NCI-H82 treated with DMSO at 0.1 percent for 48 hours (cell line): ENCODE measurements around the gene ELF2.
"Not testable (repeated sequence)": the region's sequence is repeated elsewhere in the genome, so short reads cannot be mapped to it uniquely, and the experiment has no call there.

Source experiments
- DNase-seq: peaks from one replicate; lab custom pipeline; 2025; ENCODE audit not compliant: unreplicated experiment; lab: John Stamatoyannopoulos, UW

ELF2 gene

DNA sequence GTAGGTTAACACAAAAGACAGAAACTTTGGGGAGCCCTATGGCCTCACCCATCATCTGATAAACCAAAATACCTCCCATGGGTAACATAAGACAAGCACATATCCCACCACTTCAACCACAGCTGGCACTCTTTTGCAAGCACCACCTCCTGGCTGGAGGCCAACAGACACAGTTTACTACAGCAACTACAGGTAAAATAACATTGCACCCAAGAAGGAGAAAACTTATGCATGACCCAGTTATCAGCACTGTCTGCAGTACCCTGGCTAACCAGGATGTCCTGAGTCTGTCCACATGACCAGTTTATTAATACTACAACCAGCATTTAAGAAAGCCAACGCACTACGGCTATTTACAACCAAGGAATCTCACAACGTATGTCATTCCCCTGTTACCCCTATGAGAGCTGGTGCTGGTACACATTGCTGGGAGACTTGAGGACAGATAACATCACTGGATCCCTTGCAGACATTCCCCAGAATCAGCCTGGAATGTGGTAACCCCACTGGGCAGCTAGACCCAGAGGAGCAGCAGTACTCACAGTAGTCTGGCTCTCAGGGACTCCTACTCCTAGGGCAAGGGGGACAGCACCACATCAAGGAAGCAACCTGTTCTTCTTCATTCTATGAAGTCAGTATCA, 32.0 kb downstream of the ELF2 start:
- DNase-seq = no peak

DNA sequence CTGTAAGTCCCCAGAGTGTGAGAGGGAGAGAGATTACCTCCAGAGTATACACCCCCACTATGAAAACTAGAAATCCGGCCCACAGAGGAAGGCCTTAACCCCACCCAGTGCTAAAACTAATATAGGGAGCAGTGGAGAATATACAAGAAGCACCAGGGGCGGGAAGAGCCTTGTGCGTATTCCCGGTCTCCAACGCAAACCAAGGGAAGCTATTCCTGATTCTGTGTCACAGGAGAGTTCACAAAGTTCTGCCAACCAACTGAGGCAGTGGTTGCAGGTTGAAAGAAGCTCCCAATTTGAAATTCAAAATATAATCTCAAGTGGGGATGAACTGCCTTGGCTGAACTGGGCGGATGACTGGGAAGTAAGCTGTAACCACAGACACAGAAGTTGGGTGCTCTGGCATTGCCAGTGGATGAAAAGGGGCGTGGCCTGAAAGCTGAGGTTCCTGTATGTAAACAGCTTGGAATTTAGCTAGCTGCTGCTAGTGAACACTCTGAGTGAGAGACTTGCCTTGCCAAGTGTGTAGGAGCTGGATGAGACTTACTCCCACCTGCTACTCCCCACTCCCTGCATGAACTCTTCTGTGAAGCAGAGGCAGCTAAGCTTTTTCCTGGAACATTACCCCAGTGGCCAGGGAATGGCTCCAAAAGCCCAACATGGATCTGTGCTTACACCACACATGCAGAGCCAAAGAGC, 32.7 kb downstream of the ELF2 start:
- DNase-seq = no peak

DNA sequence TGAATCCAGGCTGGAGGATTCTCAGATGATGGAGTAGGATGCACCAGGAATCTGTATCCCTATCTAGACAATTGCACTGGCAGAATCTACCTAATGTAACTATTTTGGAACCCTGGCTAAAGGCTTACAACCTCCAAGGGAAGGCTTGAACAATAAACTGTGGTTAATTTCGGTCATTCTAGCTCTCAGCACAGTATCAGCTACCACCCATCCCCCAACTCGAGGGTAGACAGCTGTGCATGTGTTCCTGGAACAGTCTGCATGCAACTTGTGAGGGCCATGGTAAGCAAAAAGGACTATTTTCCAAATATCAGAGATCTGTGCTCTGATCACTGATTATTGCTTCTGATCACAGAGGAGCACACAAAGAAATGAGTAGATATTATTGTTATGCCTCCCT, 34.0 kb downstream of the ELF2 start:
- DNase-seq = no peak

DNA sequence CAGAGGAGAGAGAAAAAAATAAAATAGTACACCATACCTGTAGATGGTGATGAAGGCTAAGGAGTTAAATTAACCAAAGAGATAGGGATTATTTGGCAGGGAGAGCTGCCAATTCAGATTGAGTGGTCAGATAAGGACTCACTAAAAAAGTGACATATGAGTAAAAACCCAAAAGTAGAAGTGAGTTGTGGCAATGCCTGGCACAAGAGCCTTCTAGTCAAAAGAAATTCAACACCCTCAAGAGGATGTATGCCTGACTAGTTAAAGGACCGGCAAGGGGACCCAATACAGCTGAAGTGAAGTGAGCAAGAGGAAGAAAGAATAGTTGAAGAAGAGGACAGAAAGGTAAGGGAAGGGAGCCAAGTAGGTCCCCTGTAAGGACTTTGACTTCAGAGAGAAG, 34.9 kb downstream of the ELF2 start:
- DNase-seq = no peak

DNA sequence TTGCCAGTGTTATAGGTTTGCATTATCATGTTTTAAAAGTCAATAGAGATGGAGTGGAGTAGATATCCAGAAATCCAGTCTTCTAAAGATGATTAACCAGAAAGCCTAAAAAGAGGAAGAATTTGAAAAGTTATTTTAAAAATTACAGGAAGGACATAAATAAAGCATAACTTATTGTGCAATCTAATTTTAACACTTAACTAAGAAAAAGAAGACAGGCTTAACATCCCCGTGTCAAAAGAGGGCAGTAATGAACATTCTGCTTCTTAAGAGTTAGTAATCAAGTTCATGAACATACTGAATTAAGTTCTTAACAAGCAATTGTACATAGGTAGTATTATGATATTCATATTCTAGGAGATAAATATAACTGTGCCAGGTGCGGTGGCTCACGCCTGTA, 39.3 kb downstream of the ELF2 start:
- DNase-seq = no peak

DNA sequence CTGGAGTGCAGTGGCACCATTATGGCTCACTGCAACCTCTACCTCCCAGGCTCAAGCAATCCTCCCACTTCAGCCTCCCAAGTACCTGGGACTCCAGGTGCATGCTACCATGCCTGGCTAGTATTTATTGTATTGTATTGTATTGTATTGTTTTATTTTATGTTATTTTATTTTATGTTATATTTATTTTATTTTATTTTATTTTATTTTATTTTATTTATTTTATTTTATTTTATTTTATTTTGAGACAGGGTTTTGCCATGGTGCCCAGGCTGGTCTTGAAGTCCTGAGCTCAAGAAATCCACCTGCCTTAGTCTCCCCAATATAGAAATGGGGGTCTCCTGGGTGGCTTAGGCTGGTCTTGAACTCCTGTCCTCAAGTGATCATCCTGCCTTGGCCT, 42.6 kb downstream of the ELF2 start:
- no peak for DNase-seq

DNA sequence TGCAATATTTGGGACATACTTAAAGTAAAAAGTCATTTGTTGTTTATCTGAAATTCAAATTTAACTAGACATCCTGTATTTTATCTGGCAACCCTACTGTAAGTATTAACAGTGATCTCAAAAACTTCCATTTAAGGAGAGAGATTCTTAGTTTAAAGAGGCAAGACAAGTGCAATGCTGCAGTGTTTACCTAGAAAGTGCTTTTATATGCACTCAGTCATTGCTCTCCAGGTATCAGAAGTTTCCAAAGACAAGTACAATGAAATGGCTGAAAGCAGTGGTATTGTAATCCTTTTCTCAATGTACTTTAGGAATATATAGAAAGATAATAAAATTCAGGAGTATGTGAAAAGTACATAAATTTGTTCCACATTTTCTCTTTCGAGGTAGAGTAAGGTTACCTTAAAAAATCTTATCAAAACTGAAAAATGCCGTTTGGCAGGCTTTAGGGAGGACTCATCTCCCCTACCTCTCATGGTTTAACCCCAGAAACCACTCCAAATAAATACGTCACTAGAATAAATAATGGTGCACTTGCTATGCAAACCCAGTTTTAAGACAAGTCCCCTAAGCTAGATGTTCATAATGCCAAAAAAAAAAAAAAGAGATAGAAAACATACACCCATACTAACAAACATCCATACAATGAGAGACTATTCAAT, 45.7 kb downstream of the ELF2 start:
- DNase-seq = no peak

DNA sequence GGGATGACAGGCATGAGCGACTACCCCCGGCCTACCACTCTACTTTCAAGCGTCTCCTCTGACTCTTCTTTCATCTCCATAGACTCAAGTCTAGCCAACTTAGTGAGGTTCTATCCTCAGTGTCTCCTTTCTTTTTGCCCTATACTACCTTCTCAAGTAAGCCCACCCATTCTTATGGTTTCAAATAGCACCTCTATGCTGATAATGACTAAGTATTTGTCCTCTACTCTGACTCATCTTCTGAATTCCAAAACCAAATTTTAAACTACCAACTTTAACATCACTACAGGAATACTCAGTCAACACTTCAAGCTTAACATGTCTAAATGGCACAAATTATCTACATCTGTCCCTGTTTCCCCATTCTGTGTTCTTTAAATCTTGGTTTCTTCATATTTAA, 47.8 kb downstream of the ELF2 start:
- DNase-seq = no peak

DNA sequence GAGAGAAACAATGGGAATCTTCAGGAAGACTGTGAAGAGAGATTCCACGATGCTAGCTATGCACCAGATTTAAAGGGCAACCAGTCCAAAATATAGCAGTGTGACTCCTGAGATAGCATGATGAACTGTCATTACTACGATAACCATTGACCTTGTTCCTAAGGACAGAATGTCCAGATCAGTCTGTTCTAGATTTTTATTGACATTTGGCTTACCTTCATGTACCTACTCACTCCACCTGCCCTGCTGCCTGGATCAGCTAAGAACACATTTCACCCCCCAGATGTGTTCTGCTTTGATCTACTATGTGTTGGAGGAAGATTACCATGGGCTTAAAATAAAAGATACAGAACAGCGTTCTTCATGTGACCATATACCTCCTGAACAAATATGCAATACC, 50.1 kb downstream of the ELF2 start:
- no peak for DNase-seq

DNA sequence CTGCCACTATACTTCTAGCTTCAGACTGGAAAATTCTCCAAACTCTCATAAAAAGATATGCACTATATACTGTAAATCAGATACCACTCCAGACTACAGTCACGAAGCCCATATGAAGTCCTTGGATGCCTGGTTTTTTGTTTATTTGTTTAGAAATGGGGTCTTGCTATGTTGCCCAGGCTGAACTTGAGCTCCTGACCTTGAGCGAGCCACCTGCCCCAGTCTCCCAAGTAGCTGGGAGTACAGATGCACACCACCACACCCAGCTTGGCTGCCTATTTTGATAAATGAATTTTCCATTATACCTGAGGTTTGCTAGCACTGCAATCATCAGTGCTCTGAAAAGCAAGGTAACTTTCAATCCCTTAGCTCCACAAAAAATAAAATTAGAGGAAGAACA, 53.1 kb downstream of the ELF2 start:
- DNase-seq = no peak

DNA sequence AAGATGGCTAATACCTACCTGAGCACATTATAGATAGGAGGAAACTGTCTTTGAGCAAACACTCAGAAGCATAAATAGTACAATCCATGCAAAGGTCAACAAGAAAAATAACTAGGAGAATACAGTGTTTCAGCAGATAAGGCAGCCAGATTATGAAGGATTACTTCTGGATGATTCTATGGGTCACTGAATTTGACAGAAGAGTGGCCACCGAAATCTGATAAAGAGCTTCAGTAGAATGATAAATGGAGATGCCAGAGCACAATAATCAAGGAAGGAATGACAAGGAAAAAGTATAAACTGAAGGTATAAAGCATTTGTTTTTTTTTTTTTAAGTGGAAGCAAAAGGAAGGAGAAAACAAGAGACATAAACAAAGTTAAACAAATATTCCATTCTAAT, 58.7 kb downstream of the ELF2 start:
- DNase-seq = no peak

DNA sequence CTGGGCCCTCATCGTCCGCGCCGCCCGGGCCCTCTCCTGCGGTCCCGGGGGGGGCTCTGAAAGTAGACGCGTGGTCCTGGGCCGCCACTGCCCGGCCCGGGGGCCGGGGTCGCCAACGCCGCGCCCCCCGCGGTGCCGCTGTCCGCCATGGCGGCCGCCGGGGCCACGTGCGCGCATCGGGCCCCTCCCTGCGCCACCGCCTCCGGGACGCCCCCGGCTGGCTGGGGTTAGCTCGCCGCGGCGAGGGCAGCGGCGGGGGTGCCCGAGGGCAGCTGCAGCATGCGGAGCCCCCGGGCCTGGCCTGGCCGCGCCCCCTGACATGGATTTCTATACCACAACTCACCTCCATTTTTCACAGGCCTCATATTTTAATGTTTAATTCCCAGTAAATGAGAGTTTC, 61.8 kb downstream of the ELF2 start:
- no peak for DNase-seq

DNA sequence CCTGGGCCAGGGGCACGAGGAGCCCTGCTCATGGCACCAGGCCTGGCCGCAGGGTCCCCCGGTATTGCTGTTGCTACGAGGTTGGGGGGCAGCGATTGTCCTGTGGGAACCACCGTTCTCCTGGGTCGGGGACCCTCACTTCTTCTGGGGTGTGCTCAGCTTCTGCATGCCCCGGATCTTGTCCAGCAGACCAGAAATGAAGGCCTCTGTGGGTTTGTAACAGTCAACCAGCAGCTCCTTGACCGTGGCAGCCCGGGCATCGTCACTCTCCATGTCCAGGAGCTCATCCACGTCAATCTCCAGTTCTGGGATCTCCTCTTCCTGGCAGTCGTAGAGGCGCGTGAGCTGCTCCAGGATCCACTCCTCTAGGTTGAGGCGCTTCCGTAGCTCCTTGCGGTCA, 62.2 kb downstream of the ELF2 start:
- not testable (repeated sequence) for DNase-seq

DNA sequence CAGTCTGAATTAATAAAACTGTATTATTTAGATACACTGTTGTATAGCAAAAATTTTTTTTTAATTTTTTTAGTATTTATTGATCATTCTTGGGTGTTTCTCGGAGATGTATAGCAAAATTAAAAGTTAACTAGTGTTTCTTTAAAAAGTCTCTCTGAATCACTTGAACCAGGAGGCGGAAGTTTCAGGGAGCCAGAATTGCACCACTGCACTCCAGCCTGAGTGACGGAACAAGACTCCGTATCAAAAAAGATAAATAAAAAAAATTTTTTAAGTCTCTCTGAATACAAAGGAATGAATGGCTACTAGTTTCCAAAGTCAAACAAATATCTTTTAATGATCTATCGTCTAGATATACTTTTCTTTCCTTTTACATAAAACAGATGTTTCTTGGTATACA, 64.4 kb downstream of the ELF2 start:
- no peak for DNase-seq

DNA sequence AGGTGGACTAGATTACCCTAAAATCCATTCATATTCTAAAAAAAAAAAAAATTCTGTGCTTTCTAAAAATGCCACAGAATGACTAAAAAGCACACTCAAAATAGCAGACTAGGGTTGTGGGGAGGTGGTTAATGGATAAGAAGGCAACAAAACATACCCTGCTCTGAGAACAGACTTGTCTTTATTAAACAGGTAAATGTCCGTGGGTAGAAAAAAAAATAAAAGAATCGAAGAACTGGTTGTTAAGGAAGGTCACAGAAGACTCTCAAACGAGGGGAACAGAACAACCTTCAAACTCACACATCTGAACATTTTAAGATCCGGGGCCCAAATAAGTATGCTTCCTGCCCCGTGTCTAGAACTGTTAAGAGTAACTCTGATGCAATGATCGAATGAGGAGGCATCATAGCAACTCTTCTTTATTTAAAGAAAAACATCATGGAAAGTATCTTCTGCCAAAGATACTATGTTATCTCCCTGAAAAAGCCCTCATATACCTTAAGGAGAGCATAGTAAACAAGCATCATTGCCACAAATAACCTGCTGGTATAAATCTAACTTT, 68.4 kb downstream of the ELF2 start:
- DNase-seq = no peak

DNA sequence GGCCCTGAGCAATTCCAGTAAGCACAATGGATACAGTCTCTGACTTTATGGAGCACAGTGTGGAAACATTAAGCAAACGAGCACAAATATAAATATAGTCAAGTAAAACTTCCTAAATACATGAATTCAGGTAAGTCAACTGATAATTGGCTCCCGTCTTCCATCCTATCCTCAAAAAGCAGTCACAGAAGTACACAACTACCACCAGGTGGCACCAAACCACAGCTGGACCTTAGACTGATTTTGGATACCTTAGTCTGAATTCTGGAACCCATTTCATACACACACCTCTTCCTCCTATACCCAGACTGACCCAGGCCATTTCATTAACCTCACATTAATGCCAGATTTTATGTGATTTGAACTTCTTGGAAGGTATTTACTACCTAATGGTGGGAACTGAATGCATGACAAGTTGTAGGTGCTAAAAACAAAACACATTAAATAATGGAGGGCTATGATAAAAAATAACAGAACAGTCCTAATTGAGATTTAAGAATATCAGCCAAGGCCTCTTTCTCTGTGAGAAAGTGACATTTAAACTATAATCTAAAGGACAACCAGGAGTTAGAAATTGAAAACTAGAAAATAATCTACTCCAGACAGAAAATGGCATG, 77.5 kb downstream of the ELF2 start:
- peak; percentile 67 for DNase-seq

DNA sequence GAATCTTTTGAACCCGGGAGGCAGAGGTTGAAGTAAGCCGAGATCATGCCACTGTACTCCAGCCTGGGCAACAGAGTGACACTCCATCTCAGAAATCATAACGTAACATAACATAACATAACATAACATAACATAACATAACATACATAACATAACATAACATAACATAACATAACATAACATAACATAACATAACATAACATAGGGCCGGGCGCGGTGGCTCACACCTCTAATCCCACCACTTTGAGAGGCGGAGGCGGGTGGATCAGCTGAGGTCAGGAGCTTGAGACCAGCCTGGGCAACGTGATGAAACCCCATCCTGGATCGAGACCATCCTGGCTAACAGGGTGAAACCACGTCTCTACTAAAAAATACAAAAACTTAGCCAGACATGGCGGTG, 84.7 kb downstream of the ELF2 start:
- DNase-seq = no peak

DNA sequence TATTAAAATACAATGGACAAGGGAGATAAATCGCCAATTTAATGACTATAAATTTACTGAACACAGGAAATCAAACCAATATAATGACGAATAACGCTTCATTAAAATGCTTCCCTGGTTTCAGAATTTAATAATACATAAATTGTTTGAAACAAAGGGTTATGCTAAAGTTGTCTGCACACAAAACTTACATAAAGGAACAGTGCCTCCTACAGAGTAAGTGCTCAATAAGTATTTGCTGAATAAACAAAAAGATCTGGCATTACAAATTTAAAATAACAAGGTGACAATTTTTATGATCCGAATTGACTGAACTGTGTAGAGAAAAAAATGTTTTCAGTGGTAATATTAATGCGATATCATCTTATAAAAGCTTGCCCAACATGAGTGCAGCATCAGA, 91.9 kb downstream of the ELF2 start:
- no peak for DNase-seq

DNA sequence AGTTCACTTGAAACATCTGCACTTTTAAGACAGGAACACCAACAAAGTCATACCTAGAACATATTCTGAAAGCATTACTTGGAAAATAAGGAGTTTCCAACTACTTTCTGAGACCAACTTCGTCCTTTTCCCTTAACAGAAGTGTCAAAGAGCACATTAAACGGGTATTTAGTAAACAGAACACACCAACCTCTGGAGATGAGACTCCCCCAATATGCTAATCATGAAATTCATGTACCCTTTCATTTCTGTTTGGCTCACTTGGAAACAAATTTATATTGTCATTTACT, 92.3 kb downstream of the ELF2 start:
- DNase-seq = no peak

DNA sequence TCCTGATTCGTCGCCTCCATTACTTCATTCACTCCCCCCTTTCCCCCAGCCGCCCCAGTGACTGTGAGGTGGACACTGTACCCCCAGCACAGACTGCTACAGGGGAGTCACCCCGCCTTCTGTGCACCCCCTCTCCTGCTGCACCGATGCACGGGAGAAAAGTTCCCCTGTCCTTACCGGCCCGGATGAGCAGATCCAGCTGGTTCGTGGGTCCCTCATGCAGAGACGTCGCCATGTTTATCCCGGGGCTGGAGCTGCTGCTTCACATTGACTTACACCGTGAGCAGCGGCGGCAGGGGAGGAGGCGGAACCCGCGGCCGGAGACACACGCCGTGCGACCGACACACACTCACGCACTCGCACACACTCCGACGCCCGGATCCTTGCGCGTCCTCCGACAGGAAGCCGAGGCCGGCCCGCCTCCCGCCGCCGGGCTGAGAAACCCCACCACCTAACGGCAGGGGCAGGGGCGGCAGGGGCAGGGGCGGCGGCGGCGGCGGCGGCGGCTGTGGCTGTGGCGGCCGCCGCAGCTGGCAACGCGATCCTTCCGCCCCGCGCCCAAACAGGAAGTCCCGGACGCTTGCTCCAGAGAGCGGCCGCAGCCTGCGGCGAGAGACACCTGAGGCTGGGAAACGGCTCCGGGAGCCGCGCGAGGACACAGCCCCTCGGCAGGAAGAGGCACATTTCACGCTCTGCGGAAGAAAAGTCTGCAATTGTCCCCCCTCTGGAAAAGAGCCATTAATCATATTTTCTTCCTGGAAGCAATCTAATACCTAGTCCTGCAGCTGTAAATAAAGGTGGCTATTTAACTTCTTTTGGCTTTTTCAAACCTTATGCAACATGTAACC, 92.8 kb downstream of the ELF2 start:
- DNase-seq = peak; percentile 39

DNA sequence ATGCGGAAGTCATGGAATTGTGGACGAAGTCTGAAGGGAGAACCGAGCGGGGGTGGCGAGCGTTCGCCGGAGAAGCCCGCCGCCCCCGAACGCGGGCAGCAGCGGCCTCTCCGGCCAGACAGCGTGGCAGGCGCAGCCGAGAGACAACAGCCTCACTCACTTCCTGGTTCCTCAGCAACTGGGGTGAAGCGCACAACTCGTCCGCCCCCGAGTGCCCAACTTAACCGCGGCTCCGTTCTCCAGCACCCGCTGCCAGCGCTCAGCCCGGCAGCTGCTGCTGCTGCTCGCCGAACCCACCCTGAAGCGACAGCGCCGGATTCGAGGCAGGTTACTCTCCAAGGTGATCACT, 93.4 kb downstream of the ELF2 start:
- DNase-seq = no peak
